HL-60 (cell line): ENCODE data around the gene RPL21.
"Not testable (repeated sequence)": the region's sequence is repeated elsewhere in the genome, so short reads cannot be mapped to it uniquely, and the experiment has no call there.

ENCODE experiments used
- DNase-seq, 2 experiments: peaks; one replicate each; pipeline ENCODE4 v3.0.0-alpha.2; 2010 to 2020; ENCODE audit warnings: low read depth in 1 of 2, low spot score in 1 of 2
- H3K27ac ChIP-seq: fragments of 250-450 bp; sonication (Bioruptor Pico); replicated peaks from 2 replicates; pipeline ENCODE4 v1.5.1; 2020; ENCODE audit warnings: mild to moderate bottlenecking, moderate library complexity
- H3K27me3 ChIP-seq: fragments of 250-450 bp; sonication (Bioruptor Pico); 2 replicates; pipeline ENCODE4 v1.5.1; 2021; ENCODE audit warnings: mild to moderate bottlenecking, moderate library complexity; ENCODE audit not compliant: insufficient read depth, poor library complexity, severe bottlenecking
- H3K4me3 ChIP-seq: replicated peaks from 2 replicates; pipeline ENCODE4 v1.5.1; 2011; ENCODE audit warnings: mild to moderate bottlenecking, control low read depth, low read length; ENCODE audit not compliant: insufficient read depth
- CTCF ChIP-seq: IDR thresholded peaks from one replicate; pipeline ENCODE4 v1.5.1; 2011; ENCODE audit warnings: low read length, control low read depth, inconsistent platforms; ENCODE audit not compliant: insufficient read depth
- GABPA ChIP-seq: IDR thresholded peaks from 2 replicates; pipeline ENCODE4 v1.6.1; 2012; ENCODE audit warnings: low read depth
- POLR2AphosphoS5 ChIP-seq: IDR thresholded peaks from 2 replicates; pipeline ENCODE4 v1.6.1; 2012; ENCODE audit warnings: low read depth
- SPI1 ChIP-seq: IDR thresholded peaks from 2 replicates; pipeline ENCODE4 v1.6.1; 2012; ENCODE audit warnings: low read depth, mild to moderate bottlenecking, borderline replicate concordance
- TF ChIP-seq, protein P1 (sequence below): IDR thresholded peaks from 2 replicates; pipeline ENCODE4 v1.6.1; 2012; ENCODE audit warnings: low read depth; ENCODE audit not compliant: insufficient replicate concordance

Gene RPL21

DNA sequence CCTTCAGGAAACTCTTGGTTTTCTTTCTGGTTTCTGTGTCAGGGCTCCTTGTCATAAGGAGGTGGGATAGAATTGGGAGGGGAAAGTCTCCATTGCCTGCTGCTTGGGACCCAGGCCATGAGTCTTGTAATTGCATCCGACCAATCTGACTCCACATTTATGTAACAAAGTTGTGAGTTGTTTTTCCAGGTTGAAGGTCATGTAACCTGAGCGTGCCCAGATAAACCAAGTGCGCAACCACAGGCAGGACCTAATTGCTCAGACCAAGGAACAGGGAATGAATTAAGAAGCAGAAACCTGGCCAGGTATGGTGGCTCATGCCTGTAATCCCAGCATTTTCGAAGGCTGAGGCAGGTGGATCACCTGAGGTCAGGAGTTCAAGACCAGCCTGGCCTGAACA lies 37.0 kb downstream of the RPL21 start:
- H3K4me3 ChIP-seq = no peak overlapping the region
- H3K27me3 ChIP-seq = peaks cover 4% of the 10 kb centered on the region
- TF ChIP-seq GABPA (no peak), SPI1 (no peak), CTCF (no peak), POLR2AphosphoS5 (no peak)
- TF ChIP-seq, protein P1, sequence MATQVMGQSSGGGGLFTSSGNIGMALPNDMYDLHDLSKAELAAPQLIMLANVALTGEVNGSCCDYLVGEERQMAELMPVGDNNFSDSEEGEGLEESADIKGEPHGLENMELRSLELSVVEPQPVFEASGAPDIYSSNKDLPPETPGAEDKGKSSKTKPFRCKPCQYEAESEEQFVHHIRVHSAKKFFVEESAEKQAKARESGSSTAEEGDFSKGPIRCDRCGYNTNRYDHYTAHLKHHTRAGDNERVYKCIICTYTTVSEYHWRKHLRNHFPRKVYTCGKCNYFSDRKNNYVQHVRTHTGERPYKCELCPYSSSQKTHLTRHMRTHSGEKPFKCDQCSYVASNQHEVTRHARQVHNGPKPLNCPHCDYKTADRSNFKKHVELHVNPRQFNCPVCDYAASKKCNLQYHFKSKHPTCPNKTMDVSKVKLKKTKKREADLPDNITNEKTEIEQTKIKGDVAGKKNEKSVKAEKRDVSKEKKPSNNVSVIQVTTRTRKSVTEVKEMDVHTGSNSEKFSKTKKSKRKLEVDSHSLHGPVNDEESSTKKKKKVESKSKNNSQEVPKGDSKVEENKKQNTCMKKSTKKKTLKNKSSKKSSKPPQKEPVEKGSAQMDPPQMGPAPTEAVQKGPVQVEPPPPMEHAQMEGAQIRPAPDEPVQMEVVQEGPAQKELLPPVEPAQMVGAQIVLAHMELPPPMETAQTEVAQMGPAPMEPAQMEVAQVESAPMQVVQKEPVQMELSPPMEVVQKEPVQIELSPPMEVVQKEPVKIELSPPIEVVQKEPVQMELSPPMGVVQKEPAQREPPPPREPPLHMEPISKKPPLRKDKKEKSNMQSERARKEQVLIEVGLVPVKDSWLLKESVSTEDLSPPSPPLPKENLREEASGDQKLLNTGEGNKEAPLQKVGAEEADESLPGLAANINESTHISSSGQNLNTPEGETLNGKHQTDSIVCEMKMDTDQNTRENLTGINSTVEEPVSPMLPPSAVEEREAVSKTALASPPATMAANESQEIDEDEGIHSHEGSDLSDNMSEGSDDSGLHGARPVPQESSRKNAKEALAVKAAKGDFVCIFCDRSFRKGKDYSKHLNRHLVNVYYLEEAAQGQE = no peak
- no peak for DNase-seq
- H3K27ac ChIP-seq = no peak overlapping the region

- TF ChIP-seq POLR2AphosphoS5 (no peak), CTCF (no peak), GABPA (no peak), SPI1 (no peak)
- TF ChIP-seq, protein P1 = no peak
- no peak for DNase-seq
- peaks cover 11% of the 10 kb centered on the region for H3K27me3 ChIP-seq
- H3K4me3 ChIP-seq = no peak overlapping the region
- no peak overlapping the region for H3K27ac ChIP-seq
Observed at GRCh38 chr13:27289011-27289665, 37.8 kb downstream of the RPL21 start.

GRCh38 chr13:27290715-27291114 lies 39.4 kb downstream of the RPL21 start:
- TF ChIP-seq, protein P1 = no peak
- TF ChIP-seq CTCF (no peak), GABPA (no peak), POLR2AphosphoS5 (no peak), SPI1 (no peak)
- peaks cover 13% of the 10 kb centered on the region for H3K27me3 ChIP-seq
- no peak overlapping the region for H3K4me3 ChIP-seq
- H3K27ac ChIP-seq = no peak overlapping the region
- no peak for DNase-seq

DNA sequence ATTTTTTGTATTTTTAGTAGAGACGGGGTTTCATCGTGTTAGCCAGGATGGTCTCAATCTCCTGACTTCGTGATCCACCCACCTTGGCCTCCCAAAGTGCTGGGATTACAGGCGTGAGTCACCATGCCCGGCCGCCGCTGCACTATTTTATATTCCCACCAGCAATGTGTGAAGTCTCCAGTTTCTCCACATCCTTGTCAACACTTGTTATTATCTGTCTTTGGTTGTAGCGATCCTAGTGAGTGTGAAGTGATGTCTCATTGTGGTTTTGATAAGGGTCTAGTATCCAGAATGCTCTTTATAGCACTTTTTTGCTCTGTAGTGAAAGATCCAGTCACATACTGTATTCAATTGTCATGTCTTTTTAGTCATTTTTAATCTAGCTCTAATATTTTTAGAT lies 40.6 kb downstream of the RPL21 start:
- DNase-seq, H3K4me3 ChIP-seq, H3K27ac ChIP-seq: not testable (repeated sequence)
- H3K27me3 ChIP-seq = peaks cover 13% of the 10 kb centered on the region
